ENCODE data around the gene BABAM2. TPM values are rescaled to one million over a fixed set of nuclear protein-coding genes. Genes with fewer than 3 reads are reported as not detected.

The BABAM2 gene
- total RNA-seq, 1 experiment from 2014 or later = 40.8 TPM

- Histone ChIP-seq H3K4me2 (ENCODE audit: low read depth, low read length, poor library complexity, severe bottlenecking) (no peak overlapping the region), H3K4me3 (ENCODE audit: low read length) (no peak overlapping the region), H3K27me3 (ENCODE audit: low read length) (no peaks in the 10 kb centered on the region), H3K36me3 (ENCODE audit: insufficient read depth, low read length) (no peaks in the 10 kb centered on the region), H2AFZ (ENCODE audit: low read length) (no peak overlapping the region), H3K27ac (ENCODE audit: low read length) (no peak overlapping the region), H3K79me2 (ENCODE audit: low read length) (no peaks in the 10 kb centered on the region), H3K9ac (ENCODE audit: low read length) (no peak overlapping the region), H3K4me1 (ENCODE audit: low read length) (no peaks in the 10 kb centered on the region), H3K9me2 (replicated peaks; ENCODE audit: insufficient read depth, low read length) (no peaks in the 10 kb centered on the region), H4K20me1 (ENCODE audit: insufficient read depth, low read depth, low read length) (no peaks in the 10 kb centered on the region), H3K9me3 (ENCODE audit: low read length) (no peaks in the 10 kb centered on the region)
- no peak for DNase-seq
These were observed 348.7 kb downstream of the BABAM2 start for GRCh38 chr2:28239207-28239606.

GRCh38 chr2:28240937-28241336, 350.4 kb downstream of the BABAM2 start:
- Histone ChIP-seq H3K4me2 (ENCODE audit: low read depth, low read length, poor library complexity, severe bottlenecking) (no peak overlapping the region), H3K27ac (ENCODE audit: low read length) (no peak overlapping the region)

GRCh38 chr2:28247290-28247689, 356.8 kb downstream of the BABAM2 start:
- no peaks in the 10 kb centered on the region for H3K79me2 ChIP-seq (ENCODE audit: low read length)
- no peak overlapping the region for H2AFZ ChIP-seq (ENCODE audit: low read length)
- no peaks in the 10 kb centered on the region for H3K9me3 ChIP-seq (ENCODE audit: low read length)
- H3K27me3 ChIP-seq (ENCODE audit: low read length) = no peaks in the 10 kb centered on the region
- H3K27ac ChIP-seq (ENCODE audit: low read length) = no peak overlapping the region
- DNase-seq = no peak
- H3K9ac ChIP-seq (ENCODE audit: low read length) = no peak overlapping the region
- no peaks in the 10 kb centered on the region for H3K36me3 ChIP-seq (ENCODE audit: insufficient read depth, low read length)
- no peaks in the 10 kb centered on the region for H4K20me1 ChIP-seq (ENCODE audit: insufficient read depth, low read depth, low read length)
- H3K4me3 ChIP-seq (ENCODE audit: low read length) = no peak overlapping the region
- no peaks in the 10 kb centered on the region for H3K9me2 ChIP-seq (replicated peaks; ENCODE audit: insufficient read depth, low read length)
- H3K4me2 ChIP-seq (ENCODE audit: low read depth, low read length, poor library complexity, severe bottlenecking) = no peak overlapping the region
- H3K4me1 ChIP-seq (ENCODE audit: low read length) = peaks cover 11% of the 10 kb centered on the region

More at GRCh38 chr2:28240937-28241336, 350.4 kb downstream of the BABAM2 start:
- no peaks in the 10 kb centered on the region for H3K9me3 ChIP-seq (ENCODE audit: low read length)
- no peak for DNase-seq
- no peak overlapping the region for H2AFZ ChIP-seq (ENCODE audit: low read length)
- H3K9me2 ChIP-seq (replicated peaks; ENCODE audit: insufficient read depth, low read length) = no peaks in the 10 kb centered on the region
- H4K20me1 ChIP-seq (ENCODE audit: insufficient read depth, low read depth, low read length) = no peaks in the 10 kb centered on the region
- H3K4me3 ChIP-seq (ENCODE audit: low read length) = no peak overlapping the region
- no peak overlapping the region for H3K9ac ChIP-seq (ENCODE audit: low read length)
- no peaks in the 10 kb centered on the region for H3K27me3 ChIP-seq (ENCODE audit: low read length)
- no peaks in the 10 kb centered on the region for H3K36me3 ChIP-seq (ENCODE audit: insufficient read depth, low read length)
- H3K79me2 ChIP-seq (ENCODE audit: low read length) = no peaks in the 10 kb centered on the region
- no peaks in the 10 kb centered on the region for H3K4me1 ChIP-seq (ENCODE audit: low read length)

- Histone ChIP-seq H3K4me2 (ENCODE audit: low read depth, low read length, poor library complexity, severe bottlenecking) (no peak overlapping the region), H3K4me1 (ENCODE audit: low read length) (peaks cover 11% of the 10 kb centered on the region), H3K27me3 (ENCODE audit: low read length) (no peaks in the 10 kb centered on the region), H3K9me2 (replicated peaks; ENCODE audit: insufficient read depth, low read length) (no peaks in the 10 kb centered on the region), H3K27ac (ENCODE audit: low read length) (no peak overlapping the region), H4K20me1 (ENCODE audit: insufficient read depth, low read depth, low read length) (no peaks in the 10 kb centered on the region), H3K9me3 (ENCODE audit: low read length) (no peaks in the 10 kb centered on the region), H3K36me3 (ENCODE audit: insufficient read depth, low read length) (no peaks in the 10 kb centered on the region), H3K9ac (ENCODE audit: low read length) (no peak overlapping the region), H2AFZ (ENCODE audit: low read length) (no peak overlapping the region), H3K79me2 (ENCODE audit: low read length) (no peaks in the 10 kb centered on the region), H3K4me3 (ENCODE audit: low read length) (no peak overlapping the region)
- no peak for DNase-seq
These were observed 357.2 kb downstream of the BABAM2 start for GRCh38 chr2:28247734-28248133.

GRCh38 chr2:28248511-28248910, 358.0 kb downstream of the BABAM2 start:
- no peak for DNase-seq
- Histone ChIP-seq H3K79me2 (ENCODE audit: low read length) (no peaks in the 10 kb centered on the region), H3K9me3 (ENCODE audit: low read length) (no peaks in the 10 kb centered on the region), H3K4me2 (ENCODE audit: low read depth, low read length, poor library complexity, severe bottlenecking) (no peak overlapping the region), H3K36me3 (ENCODE audit: insufficient read depth, low read length) (no peaks in the 10 kb centered on the region), H4K20me1 (ENCODE audit: insufficient read depth, low read depth, low read length) (no peaks in the 10 kb centered on the region), H3K27ac (ENCODE audit: low read length) (no peak overlapping the region), H3K9ac (ENCODE audit: low read length) (no peak overlapping the region), H3K27me3 (ENCODE audit: low read length) (no peaks in the 10 kb centered on the region), H2AFZ (ENCODE audit: low read length) (no peak overlapping the region), H3K9me2 (replicated peaks; ENCODE audit: insufficient read depth, low read length) (no peaks in the 10 kb centered on the region), H3K4me3 (ENCODE audit: low read length) (no peak overlapping the region), H3K4me1 (ENCODE audit: low read length) (peaks cover 11% of the 10 kb centered on the region)

GRCh38 chr2:28250006-28250405, 359.5 kb downstream of the BABAM2 start:
- Histone ChIP-seq H3K9me2 (replicated peaks; ENCODE audit: insufficient read depth, low read length) (no peaks in the 10 kb centered on the region), H3K4me1 (ENCODE audit: low read length) (peaks cover 11% of the 10 kb centered on the region), H3K4me3 (ENCODE audit: low read length) (no peak overlapping the region), H3K79me2 (ENCODE audit: low read length) (no peaks in the 10 kb centered on the region), H3K27me3 (ENCODE audit: low read length) (no peaks in the 10 kb centered on the region), H3K36me3 (ENCODE audit: insufficient read depth, low read length) (no peaks in the 10 kb centered on the region), H2AFZ (ENCODE audit: low read length) (no peak overlapping the region), H3K4me2 (ENCODE audit: low read depth, low read length, poor library complexity, severe bottlenecking) (no peak overlapping the region), H3K9me3 (ENCODE audit: low read length) (no peaks in the 10 kb centered on the region), H4K20me1 (ENCODE audit: insufficient read depth, low read depth, low read length) (no peaks in the 10 kb centered on the region), H3K27ac (ENCODE audit: low read length) (no peak overlapping the region), H3K9ac (ENCODE audit: low read length) (no peak overlapping the region)
- DNase-seq = no peak

- H3K9me3 ChIP-seq (ENCODE audit: low read length) = no peaks in the 10 kb centered on the region
- H3K4me2 ChIP-seq (ENCODE audit: low read depth, low read length, poor library complexity, severe bottlenecking) = no peak overlapping the region
- no peaks in the 10 kb centered on the region for H3K36me3 ChIP-seq (ENCODE audit: insufficient read depth, low read length)
- no peak overlapping the region for H3K27ac ChIP-seq (ENCODE audit: low read length)
- H2AFZ ChIP-seq (ENCODE audit: low read length) = no peak overlapping the region
- H3K4me1 ChIP-seq (ENCODE audit: low read length) = peaks cover 11% of the 10 kb centered on the region
- H3K9ac ChIP-seq (ENCODE audit: low read length) = no peak overlapping the region
- no peaks in the 10 kb centered on the region for H3K79me2 ChIP-seq (ENCODE audit: low read length)
- H3K27me3 ChIP-seq (ENCODE audit: low read length) = no peaks in the 10 kb centered on the region
- no peaks in the 10 kb centered on the region for H4K20me1 ChIP-seq (ENCODE audit: insufficient read depth, low read depth, low read length)
- no peak overlapping the region for H3K4me3 ChIP-seq (ENCODE audit: low read length)
- no peaks in the 10 kb centered on the region for H3K9me2 ChIP-seq (replicated peaks; ENCODE audit: insufficient read depth, low read length)
- no peak for DNase-seq
These were observed 360.8 kb downstream of the BABAM2 start for GRCh38 chr2:28251337-28251736.

- Histone ChIP-seq H4K20me1 (ENCODE audit: insufficient read depth, low read depth, low read length) (no peaks in the 10 kb centered on the region), H3K4me3 (ENCODE audit: low read length) (no peak overlapping the region), H3K9ac (ENCODE audit: low read length) (no peak overlapping the region), H3K36me3 (ENCODE audit: insufficient read depth, low read length) (no peaks in the 10 kb centered on the region), H3K27ac (ENCODE audit: low read length) (no peak overlapping the region), H3K9me3 (ENCODE audit: low read length) (no peaks in the 10 kb centered on the region), H3K9me2 (replicated peaks; ENCODE audit: insufficient read depth, low read length) (no peaks in the 10 kb centered on the region), H2AFZ (ENCODE audit: low read length) (no peak overlapping the region), H3K4me1 (ENCODE audit: low read length) (peaks cover 4% of the 10 kb centered on the region), H3K27me3 (ENCODE audit: low read length) (no peaks in the 10 kb centered on the region), H3K4me2 (ENCODE audit: low read depth, low read length, poor library complexity, severe bottlenecking) (no peak overlapping the region), H3K79me2 (ENCODE audit: low read length) (no peaks in the 10 kb centered on the region)
- DNase-seq = no peak
These were observed 361.8 kb downstream of the BABAM2 start for GRCh38 chr2:28252311-28252710.

GRCh38 chr2:28253543-28253942, 363.0 kb downstream of the BABAM2 start:
- H3K4me2 ChIP-seq (ENCODE audit: low read depth, low read length, poor library complexity, severe bottlenecking) = no peak overlapping the region
- no peaks in the 10 kb centered on the region for H3K9me2 ChIP-seq (replicated peaks; ENCODE audit: insufficient read depth, low read length)
- no peak overlapping the region for H3K27ac ChIP-seq (ENCODE audit: low read length)
- no peak overlapping the region for H3K4me3 ChIP-seq (ENCODE audit: low read length)
- H3K36me3 ChIP-seq (ENCODE audit: insufficient read depth, low read length) = no peaks in the 10 kb centered on the region
- H3K4me1 ChIP-seq (ENCODE audit: low read length) = no peaks in the 10 kb centered on the region
- no peak for DNase-seq
- H3K9ac ChIP-seq (ENCODE audit: low read length) = no peak overlapping the region
- H3K27me3 ChIP-seq (ENCODE audit: low read length) = no peaks in the 10 kb centered on the region
- H3K79me2 ChIP-seq (ENCODE audit: low read length) = no peaks in the 10 kb centered on the region
- H4K20me1 ChIP-seq (ENCODE audit: insufficient read depth, low read depth, low read length) = no peaks in the 10 kb centered on the region
- no peaks in the 10 kb centered on the region for H3K9me3 ChIP-seq (ENCODE audit: low read length)
- no peak overlapping the region for H2AFZ ChIP-seq (ENCODE audit: low read length)
